ENCODE data around the gene ENTPD8.
A peak's percentile ranks its signal among the peaks of the same experiment; 100 is the strongest.
"Not testable (repeated sequence)": the region's sequence is repeated elsewhere in the genome, so short reads cannot be mapped to it uniquely, and the experiment has no call there.

ENTPD8 gene

GRCh38 chr9:137411645-137412380, 29.3 kb downstream of the ENTPD8 start:
- no peak for DNase-seq (ENCODE audit: low read depth, low spot score)

GRCh38 chr9:137411260-137411644, 29.9 kb downstream of the ENTPD8 start:
- no peak for DNase-seq (ENCODE audit: low read depth, low spot score)

GRCh38 chr9:137410891-137411249, 30.3 kb downstream of the ENTPD8 start:
- no peak for DNase-seq (ENCODE audit: low read depth, low spot score)

GRCh38 chr9:137410236-137410890, 30.8 kb downstream of the ENTPD8 start:
- not testable (repeated sequence) for DNase-seq (ENCODE audit: low read depth, low spot score)

- no peak for DNase-seq (ENCODE audit: low read depth, low spot score)
These were observed 31.6 kb downstream of the ENTPD8 start for GRCh38 chr9:137409515-137409914.

- DNase-seq (ENCODE audit: low read depth, low spot score): no peak
These were observed 32.3 kb downstream of the ENTPD8 start for GRCh38 chr9:137408651-137409405.

GRCh38 chr9:137407590-137408300, 33.4 kb downstream of the ENTPD8 start:
- no peak for DNase-seq (ENCODE audit: low read depth, low spot score)

- no peak for DNase-seq (ENCODE audit: low read depth, low spot score)
These were observed 34.1 kb downstream of the ENTPD8 start for GRCh38 chr9:137406876-137407589.

GRCh38 chr9:137406085-137406760, 34.9 kb downstream of the ENTPD8 start:
- DNase-seq (ENCODE audit: low read depth, low spot score): no peak

GRCh38 chr9:137405677-137406081, 35.5 kb downstream of the ENTPD8 start:
- no peak for DNase-seq (ENCODE audit: low read depth, low spot score)

- no peak for DNase-seq (ENCODE audit: low read depth, low spot score)
These were observed 36.1 kb downstream of the ENTPD8 start for GRCh38 chr9:137404961-137405567.

- no peak for DNase-seq (ENCODE audit: low read depth, low spot score)
These were observed 37.9 kb downstream of the ENTPD8 start for GRCh38 chr9:137403269-137403668.

- DNase-seq (ENCODE audit: low read depth, low spot score): no peak
These were observed 38.4 kb downstream of the ENTPD8 start for GRCh38 chr9:137402746-137403145.

GRCh38 chr9:137398561-137399468, 42.3 kb downstream of the ENTPD8 start:
- DNase-seq (ENCODE audit: low read depth, low spot score): no peak

- DNase-seq (ENCODE audit: low read depth, low spot score): no peak
These were observed 43.3 kb downstream of the ENTPD8 start for GRCh38 chr9:137397675-137398423.

- DNase-seq (ENCODE audit: low read depth, low spot score): no peak
These were observed 44.4 kb downstream of the ENTPD8 start for GRCh38 chr9:137396634-137397367.

- DNase-seq (ENCODE audit: low read depth, low spot score): peak; percentile 26
These were observed 44.9 kb downstream of the ENTPD8 start for GRCh38 chr9:137396227-137396626.

GRCh38 chr9:137395666-137396010, 45.5 kb downstream of the ENTPD8 start:
- no peak for DNase-seq (ENCODE audit: low read depth, low spot score)

Data from brain pericyte (primary cell).